CD14-positive monocyte (primary cell): Measurements from ENCODE around the gene TNFRSF14. TPM values are rescaled to one million over a fixed set of nuclear protein-coding genes. Genes with fewer than 3 reads are reported as not detected.

ENCODE experiments used
- DNase-seq, 3 donors: peaks; one replicate each; pipeline ENCODE4 v3.0.0-alpha.2; 2011 to 2022
- H2AFZ ChIP-seq: 2 replicates; pipeline ENCODE4 v1.6.0; 2012; ENCODE audit warnings: mild to moderate bottlenecking, low read depth, low read length, inconsistent platforms; ENCODE audit not compliant: insufficient read depth, poor library complexity, severe bottlenecking
- H3K27ac ChIP-seq, 2 donors: 1 replicate in 1 of 2; 2 replicates in 1 of 2; pipeline ENCODE4 v1.5.1; 2012 to 2013; ENCODE audit warnings: low read length in 2 of 2, control low read depth in 1 of 2, inconsistent platforms in 1 of 2, low read depth in 1 of 2, mild to moderate bottlenecking in 1 of 2
- H3K27me3 ChIP-seq, 2 donors: one replicate each; pipeline versions ENCODE4 v1.6.0 to v1.6.1; 2011 to 2013; ENCODE audit warnings: low read length in 2 of 2; ENCODE audit not compliant: control insufficient read depth in 2 of 2, insufficient read depth in 2 of 2
- H3K36me3 ChIP-seq, 2 donors: replicated peaks in 1 of 2; 1 replicate in 1 of 2; 2 replicates in 1 of 2; pipeline versions ENCODE4 v1.5.1 to v1.6.1; 2012 to 2013; ENCODE audit warnings: low read length in 2 of 2, control low read depth in 1 of 2, inconsistent platforms in 1 of 2, mild to moderate bottlenecking in 1 of 2; ENCODE audit not compliant: insufficient read depth in 2 of 2, control insufficient read depth in 1 of 2
- H3K4me1 ChIP-seq, 2 donors: 1 replicate in 1 of 2; 2 replicates in 1 of 2; pipeline versions ENCODE4 v1.5.1 to v1.6.1; 2012 to 2013; ENCODE audit warnings: low read length in 2 of 2, control low read depth in 1 of 2, inconsistent platforms in 1 of 2, mild to moderate bottlenecking in 1 of 2, moderate library complexity in 1 of 2; ENCODE audit not compliant: insufficient read depth in 2 of 2, control insufficient read depth in 1 of 2
- H3K4me2 ChIP-seq: replicated peaks from 2 replicates; pipeline ENCODE3; 2012; ENCODE audit warnings: low read length, moderate library complexity, mild to moderate bottlenecking; ENCODE audit not compliant: poor library complexity, severe bottlenecking; ENCODE audit errors: extremely low read depth
- H3K4me3 ChIP-seq, 3 experiments: fragments of 200-600 bp in 1 of 3; sonication (generic) in 1 of 3; replicated peaks in 1 of 3; 1 replicate in 2 of 3; 2 replicates in 1 of 3; pipeline ENCODE4 v1.5.1; 2011 to 2013; ENCODE audit warnings: low read length in 3 of 3, mild to moderate bottlenecking in 3 of 3, control low read depth in 2 of 3, low read depth in 2 of 3, inconsistent platforms in 1 of 3, moderate library complexity in 1 of 3
- H3K79me2 ChIP-seq: 2 replicates; pipeline ENCODE4 v1.6.0; 2012; ENCODE audit warnings: mild to moderate bottlenecking, control low read depth, inconsistent platforms, low read length, moderate library complexity; ENCODE audit not compliant: insufficient read depth
- H3K9ac ChIP-seq: 2 replicates; pipeline ENCODE4 v1.6.0; 2017; ENCODE audit warnings: low read length, mild to moderate bottlenecking; ENCODE audit not compliant: insufficient read depth, poor library complexity, severe bottlenecking
- H3K9me3 ChIP-seq, 2 donors: replicated peaks in 1 of 2; 1 replicate in 1 of 2; 2 replicates in 1 of 2; pipeline versions ENCODE4 v1.5.1 to v1.6.1; 2012 to 2013; ENCODE audit warnings: low read length in 2 of 2, control low read depth in 1 of 2; ENCODE audit not compliant: control insufficient read depth in 1 of 2, insufficient read depth in 1 of 2
- H4K20me1 ChIP-seq: 2 replicates; pipeline ENCODE4 v1.6.0; 2012; ENCODE audit warnings: mild to moderate bottlenecking, low read length, control low read depth, moderate library complexity; ENCODE audit not compliant: insufficient read depth
- H3K27ac Mint-ChIP-seq, 7 donors: one replicate each; pipeline ENCODE4 v1.8.0; 2020; ENCODE audit warnings: mild to moderate bottlenecking in 7 of 7, mixed read lengths in 7 of 7, moderate library complexity in 6 of 7, inconsistent platforms in 2 of 7
- H3K27me3 Mint-ChIP-seq, 3 donors: one replicate each; pipeline ENCODE4 v1.8.0; 2021 to 2022; ENCODE audit warnings: low read depth in 3 of 3, mild to moderate bottlenecking in 3 of 3, mixed read lengths in 3 of 3, moderate library complexity in 3 of 3, inconsistent platforms in 1 of 3
- H3K36me3 Mint-ChIP-seq, 2 donors: one replicate each; pipeline ENCODE4 v1.8.0; 2020; ENCODE audit warnings: mixed read lengths in 2 of 2, inconsistent platforms in 1 of 2, mild to moderate bottlenecking in 1 of 2
- H3K4me1 Mint-ChIP-seq: one replicate; pipeline ENCODE4 v1.8.0; 2020; ENCODE audit warnings: mild to moderate bottlenecking, mixed read lengths
- H3K4me3 Mint-ChIP-seq, 2 donors: one replicate each; pipeline ENCODE4 v1.8.0; 2020; ENCODE audit warnings: mild to moderate bottlenecking in 2 of 2, mixed read lengths in 2 of 2, moderate library complexity in 1 of 2
- H3K9me3 Mint-ChIP-seq, 7 donors: one replicate each; pipeline ENCODE4 v1.8.0; 2020 to 2022; ENCODE audit warnings: mixed read lengths in 7 of 7, mild to moderate bottlenecking in 6 of 7, moderate library complexity in 6 of 7, inconsistent platforms in 2 of 7
- CTCF ChIP-seq: fragments of 200-600 bp; IDR thresholded peaks from one replicate; pipeline ENCODE4 v1.8.0; 2022; ENCODE audit warnings: antibody characterized with exemption, mild to moderate bottlenecking
- WGBS: methylation state at CpG from one replicate; pipeline ENCODE4 v1.1.5; 2013; ENCODE audit warnings: missing lambda C conversion rate; ENCODE audit not compliant: insufficient coverage; 5-methylcytosine and 5-hydroxymethylcytosine counted together
- intact Hi-C, 2 donors: fragments of 100-400 bp; cut with micrococcal nuclease; formaldehyde crosslinking; loops; one replicate each; pipeline versions ENCODE4 v1.15.0 to v1.15.1; 2023
- polyA plus RNA-seq, 3 donors: library from polyadenylated mRNA; depleted of rRNA in 1 of 3; unstranded in 2 of 3; stranded (reverse) in 1 of 3; fragments of 300-500 nt in 2 of 3; fragments of >200 nt in 1 of 3; fragmentation: Illumina TruSeq in 2 of 3; gene quantifications; 1 replicate in 2 of 3; 2 replicates in 1 of 3; pipeline ENCODE4 v1.2.3, GENCODE V29; 2012 to 2021

The TNFRSF14 gene
- polyA plus RNA-seq, 3 donors = 62.1 to 512 (median 64.4) TPM

GRCh38 chr1:2516946-2517345 is 39.2 kb upstream of the TNFRSF14 start:
- H4K20me1 ChIP-seq = peaks cover 75% of the 10 kb centered on the region
- H3K4me2 ChIP-seq = no peak overlapping the region
- no peak overlapping the region for H3K9ac ChIP-seq
- H3K27ac ChIP-seq = no peak overlapping the region
- WGBS = 98% methylated on average over 14 of the region's 14 CpGs
- Mint-ChIP-seq H3K4me1 (no peaks in the 10 kb centered on the region), H3K27ac (no peak overlapping the region), H3K4me3 (no peak overlapping the region), H3K36me3 (peaks cover 75 to 98% of the 10 kb centered on the region in 2 donors), H3K9me3 (no peaks in the 10 kb centered on the region), H3K27me3 (no peaks in the 10 kb centered on the region)
- peaks cover 93 to 98% of the 10 kb centered on the region in 2 donors for H3K36me3 ChIP-seq
- H3K79me2 ChIP-seq = peaks cover 5% of the 10 kb centered on the region
- no peak overlapping the region for H2AFZ ChIP-seq
- no peaks in the 10 kb centered on the region for H3K4me1 ChIP-seq
- H3K4me3 ChIP-seq = no peak overlapping the region
- DNase-seq = no peak
- intact Hi-C loops = no loop called here
- no peak for TF ChIP-seq CTCF
- H3K27me3 ChIP-seq = no peaks in the 10 kb centered on the region
- no peaks in the 10 kb centered on the region for H3K9me3 ChIP-seq

- Histone ChIP-seq H3K4me3 (no peak overlapping the region), H3K36me3 (peaks cover 83 to 96% of the 10 kb centered on the region in 2 donors), H4K20me1 (peaks cover 75% of the 10 kb centered on the region), H3K9ac (no peak overlapping the region), H2AFZ (no peak overlapping the region), H3K27ac (no peak overlapping the region), H3K79me2 (peaks cover 15% of the 10 kb centered on the region), H3K4me1 (no peaks in the 10 kb centered on the region), H3K4me2 (no peak overlapping the region), H3K9me3 (no peaks in the 10 kb centered on the region), H3K27me3 (no peaks in the 10 kb centered on the region)
- no peak for DNase-seq
- H3K4me3 Mint-ChIP-seq = no peak overlapping the region
- H3K4me1 Mint-ChIP-seq = no peaks in the 10 kb centered on the region
- no peak for TF ChIP-seq CTCF
- no peaks in the 10 kb centered on the region for H3K27me3 Mint-ChIP-seq
- over 99% methylated on average over 16 of the region's 17 CpGs for WGBS
- no peak overlapping the region for H3K27ac Mint-ChIP-seq
- intact Hi-C loops = no loop called here
- no peaks in the 10 kb centered on the region for H3K9me3 Mint-ChIP-seq
- H3K36me3 Mint-ChIP-seq = peaks cover 72 to 98% of the 10 kb centered on the region in 2 donors
Observed at GRCh38 chr1:2517966-2518365, 38.2 kb upstream of the TNFRSF14 start.
